ENCODE results near the gene AUNIP.

DNA sequence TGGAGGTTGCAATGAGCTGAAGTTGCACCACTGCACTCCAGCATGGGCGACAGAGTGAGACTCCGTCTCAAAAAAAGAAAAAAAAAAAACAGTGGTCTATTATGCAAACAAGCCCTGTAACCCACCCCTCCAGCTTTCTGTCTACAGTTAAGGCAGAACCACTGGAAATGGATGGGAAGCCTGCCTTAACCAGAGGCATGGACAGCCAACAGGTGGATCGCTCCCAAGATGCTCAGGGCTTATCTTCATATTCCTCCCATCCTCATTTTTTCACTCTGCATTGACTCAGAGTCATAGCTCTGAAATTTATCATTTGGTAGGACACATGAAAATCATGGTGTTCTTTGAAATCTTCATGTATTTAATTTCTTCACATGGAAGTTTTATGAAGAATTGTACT is 30.8 kb downstream of the AUNIP start:
- TF ChIP-seq, protein P1, sequence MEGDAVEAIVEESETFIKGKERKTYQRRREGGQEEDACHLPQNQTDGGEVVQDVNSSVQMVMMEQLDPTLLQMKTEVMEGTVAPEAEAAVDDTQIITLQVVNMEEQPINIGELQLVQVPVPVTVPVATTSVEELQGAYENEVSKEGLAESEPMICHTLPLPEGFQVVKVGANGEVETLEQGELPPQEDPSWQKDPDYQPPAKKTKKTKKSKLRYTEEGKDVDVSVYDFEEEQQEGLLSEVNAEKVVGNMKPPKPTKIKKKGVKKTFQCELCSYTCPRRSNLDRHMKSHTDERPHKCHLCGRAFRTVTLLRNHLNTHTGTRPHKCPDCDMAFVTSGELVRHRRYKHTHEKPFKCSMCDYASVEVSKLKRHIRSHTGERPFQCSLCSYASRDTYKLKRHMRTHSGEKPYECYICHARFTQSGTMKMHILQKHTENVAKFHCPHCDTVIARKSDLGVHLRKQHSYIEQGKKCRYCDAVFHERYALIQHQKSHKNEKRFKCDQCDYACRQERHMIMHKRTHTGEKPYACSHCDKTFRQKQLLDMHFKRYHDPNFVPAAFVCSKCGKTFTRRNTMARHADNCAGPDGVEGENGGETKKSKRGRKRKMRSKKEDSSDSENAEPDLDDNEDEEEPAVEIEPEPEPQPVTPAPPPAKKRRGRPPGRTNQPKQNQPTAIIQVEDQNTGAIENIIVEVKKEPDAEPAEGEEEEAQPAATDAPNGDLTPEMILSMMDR (IDR thresholded peaks at IDR 0.05): no peak
- no peak for TF ChIP-seq ZFX (IDR thresholded peaks at IDR 0.05; ENCODE audit: borderline replicate concordance)
